KOPT-K1 (cell line): ENCODE data around the gene GIGYF2.
A peak's percentile ranks its signal among the peaks of the same experiment; 100 is the strongest.

Experiments used
- H3K27ac ChIP-seq: fragments of 200-600 bp; sonication (generic); 2 replicates; pipeline ENCODE4 v1.5.1; 2016; ENCODE audit warnings: antibody characterized with exemption, mild to moderate bottlenecking, low read depth, low read length; ENCODE audit not compliant: poor library complexity, severe bottlenecking
- H3K36me3 ChIP-seq: fragments of 200-600 bp; sonication (generic); 2 replicates; pipeline ENCODE4 v1.5.1; 2017; ENCODE audit warnings: antibody characterized with exemption, mild to moderate bottlenecking, low read length, moderate library complexity; ENCODE audit not compliant: insufficient read depth
- H3K9me3 ChIP-seq: fragments of 200-600 bp; sonication (generic); 2 replicates; pipeline ENCODE4 v1.5.1; 2017; ENCODE audit warnings: antibody characterized with exemption, low read length, mild to moderate bottlenecking; ENCODE audit not compliant: insufficient read depth, poor library complexity, severe bottlenecking

The GIGYF2 gene

GRCh38 chr2:232757905-232758304 is 60.8 kb downstream of the GIGYF2 start:
- H3K27ac ChIP-seq, result no peak overlapping the region
- H3K36me3 ChIP-seq, result peaks cover 79% of the 10 kb centered on the region
- H3K9me3 ChIP-seq, result no peaks in the 10 kb centered on the region

GRCh38 chr2:232761301-232761907 is 64.3 kb downstream of the GIGYF2 start:
- Histone ChIP-seq H3K9me3 (no peaks in the 10 kb centered on the region), H3K36me3 (peaks cover 82% of the 10 kb centered on the region), H3K27ac (no peak overlapping the region)

- Histone ChIP-seq H3K36me3 (peaks cover 66% of the 10 kb centered on the region), H3K27ac (no peak overlapping the region), H3K9me3 (no peaks in the 10 kb centered on the region)
These were observed 70.7 kb downstream of the GIGYF2 start for GRCh38 chr2:232767866-232768265.

- Histone ChIP-seq H3K9me3 (no peaks in the 10 kb centered on the region), H3K36me3 (peaks cover 57% of the 10 kb centered on the region), H3K27ac (no peak overlapping the region)
These were observed 73.1 kb downstream of the GIGYF2 start for GRCh38 chr2:232770207-232770606.

- H3K27ac ChIP-seq, result peak overlapping the region; percentile 17
- H3K36me3 ChIP-seq, result peaks cover 54% of the 10 kb centered on the region
- no peaks in the 10 kb centered on the region for H3K9me3 ChIP-seq
These were observed 74.7 kb downstream of the GIGYF2 start for GRCh38 chr2:232771870-232772269.

- H3K9me3 ChIP-seq, result no peaks in the 10 kb centered on the region
- peaks cover 51% of the 10 kb centered on the region for H3K36me3 ChIP-seq
- H3K27ac ChIP-seq, result peak overlapping the region; percentile 17
These were observed 75.4 kb downstream of the GIGYF2 start for GRCh38 chr2:232772531-232772930.

- no peaks in the 10 kb centered on the region for H3K9me3 ChIP-seq
- peaks cover 44% of the 10 kb centered on the region for H3K36me3 ChIP-seq
- no peak overlapping the region for H3K27ac ChIP-seq
These were observed 76.7 kb downstream of the GIGYF2 start for GRCh38 chr2:232773815-232774214.

- Histone ChIP-seq H3K27ac (no peak within 1 kb of the TSS), H3K9me3 (no peaks in the 10 kb centered on the region), H3K36me3 (peaks cover 42% of the 10 kb centered on the region)
These were observed 79.3 kb downstream of the GIGYF2 start, which contains the start of gene KCNJ13 for GRCh38 chr2:232776435-232776834. KCNJ13 (minus strand) TSS chr2:232776565; CDS start chr2:232771362, 5,203 bp downstream.

GRCh38 chr2:232777276-232777675 is 80.1 kb downstream of the GIGYF2 start:
- no peak overlapping the region for H3K27ac ChIP-seq
- H3K9me3 ChIP-seq, result no peaks in the 10 kb centered on the region
- H3K36me3 ChIP-seq, result peaks cover 37% of the 10 kb centered on the region

- no peak overlapping the region for H3K27ac ChIP-seq
- H3K9me3 ChIP-seq, result no peaks in the 10 kb centered on the region
- peaks cover 32% of the 10 kb centered on the region for H3K36me3 ChIP-seq
These were observed 82.3 kb downstream of the GIGYF2 start for GRCh38 chr2:232779465-232779864.

- H3K36me3 ChIP-seq, result peaks cover 27% of the 10 kb centered on the region
- no peaks in the 10 kb centered on the region for H3K9me3 ChIP-seq
These were observed 82.8 kb downstream of the GIGYF2 start for GRCh38 chr2:232779934-232780333.

GRCh38 chr2:232781765-232782164 is 84.6 kb downstream of the GIGYF2 start:
- no peak overlapping the region for H3K27ac ChIP-seq
- H3K36me3 ChIP-seq, result peaks cover 23% of the 10 kb centered on the region
- no peaks in the 10 kb centered on the region for H3K9me3 ChIP-seq

More at GRCh38 chr2:232779934-232780333, 82.8 kb downstream of the GIGYF2 start:
- no peak overlapping the region for H3K27ac ChIP-seq

- Histone ChIP-seq H3K27ac (no peak overlapping the region), H3K9me3 (no peaks in the 10 kb centered on the region), H3K36me3 (peaks cover 36% of the 10 kb centered on the region)
These were observed 86.1 kb downstream of the GIGYF2 start for GRCh38 chr2:232783278-232783677.

GRCh38 chr2:232787806-232788205 is 90.7 kb downstream of the GIGYF2 start:
- peaks cover 65% of the 10 kb centered on the region for H3K36me3 ChIP-seq
- no peaks in the 10 kb centered on the region for H3K9me3 ChIP-seq
- no peak overlapping the region for H3K27ac ChIP-seq

GRCh38 chr2:232789082-232789481 is 92.0 kb downstream of the GIGYF2 start:
- Histone ChIP-seq H3K9me3 (no peaks in the 10 kb centered on the region), H3K27ac (no peak overlapping the region), H3K36me3 (peaks cover 78% of the 10 kb centered on the region)

GRCh38 chr2:232791518-232791917 is 94.4 kb downstream of the GIGYF2 start:
- H3K9me3 ChIP-seq, result no peaks in the 10 kb centered on the region
- H3K27ac ChIP-seq, result no peak overlapping the region
- peaks cover 97% of the 10 kb centered on the region for H3K36me3 ChIP-seq
